KBM-7 (cell line): ENCODE results near the gene WDR77.
A peak's percentile ranks its signal among the peaks of the same experiment; 100 is the strongest.

Experiments used
- DNase-seq: peaks from one replicate; pipeline ENCODE4 v3.0.0-alpha.2; 2015
- in situ Hi-C: fragments of 300-500 bp; cut with MboI; formaldehyde crosslinking; loops from 2 replicates; pipeline ENCODE4 v1.14.3; 2020; ENCODE audit warnings: low sequenced_read_pairs, low pct_unique_long_range_greater_than_20kb, mixed read lengths

WDR77 gene

GRCh38 chr1:111392460-111392945 is 56.6 kb downstream of the WDR77 start:
- in situ Hi-C loops, result loop anchor here (10.0 kb wide), 1 partner anchor 168 kb away; the partner anchor contains the start of gene CHI3L2
- DNase-seq, result peak; percentile 9

- in situ Hi-C loops, result loop anchor here (10.0 kb wide), 1 partner anchor 167 kb away; the partner anchor contains the start of gene CHI3L2
- no peak for DNase-seq
Observed at GRCh38 chr1:111392042-111392441, 57.0 kb downstream of the WDR77 start.
